Measurements from ENCODE around the gene SLC25A33.

DNA sequence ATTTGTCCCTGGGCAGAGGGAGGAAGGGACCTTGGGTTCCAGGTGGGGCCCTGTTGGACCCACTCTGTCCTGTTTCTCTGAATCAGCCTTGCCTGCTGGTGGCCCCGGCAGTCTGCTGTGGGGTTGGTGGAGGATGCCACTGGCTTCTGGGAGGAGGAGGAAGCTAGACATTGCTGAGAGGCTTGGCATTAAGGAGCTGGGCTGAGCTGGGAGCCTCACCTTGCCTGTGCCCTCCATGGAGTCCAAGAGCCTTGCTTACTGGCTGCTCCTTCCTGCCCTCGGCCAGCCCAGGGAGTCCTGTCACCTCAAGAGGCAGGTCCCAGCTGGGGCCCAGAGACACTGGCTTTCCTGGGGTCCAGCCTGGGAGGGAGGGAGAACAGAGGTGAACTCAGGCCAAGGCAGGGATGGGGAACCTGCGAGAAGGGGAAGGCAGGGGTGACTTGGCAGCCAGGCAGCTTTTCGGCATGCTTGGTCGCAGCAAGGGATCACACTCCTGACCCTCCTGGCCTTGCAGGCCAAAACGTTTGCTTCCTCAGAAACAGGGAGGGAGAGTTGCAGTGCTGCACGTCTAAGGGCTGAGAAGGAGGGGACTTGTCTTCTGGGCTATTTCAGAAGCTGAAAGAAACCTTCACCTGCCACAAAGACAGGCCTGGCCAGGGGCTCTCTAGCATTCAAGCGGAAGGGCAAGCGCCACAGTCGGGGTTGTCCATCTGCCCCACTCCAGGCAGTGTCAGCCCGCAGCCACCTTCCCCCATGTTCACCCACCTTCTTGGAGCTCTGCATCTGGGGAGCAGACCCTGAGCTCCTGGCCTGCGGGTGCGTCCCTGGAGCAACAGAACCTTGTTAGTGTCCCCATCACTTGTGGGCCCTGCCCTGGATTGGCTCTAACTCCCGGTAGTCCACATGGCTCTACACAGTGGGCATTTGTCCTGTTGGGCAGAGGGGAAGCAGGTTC, 58.4 kb downstream of the SLC25A33 start:
- TF ChIP-seq, protein P1, sequence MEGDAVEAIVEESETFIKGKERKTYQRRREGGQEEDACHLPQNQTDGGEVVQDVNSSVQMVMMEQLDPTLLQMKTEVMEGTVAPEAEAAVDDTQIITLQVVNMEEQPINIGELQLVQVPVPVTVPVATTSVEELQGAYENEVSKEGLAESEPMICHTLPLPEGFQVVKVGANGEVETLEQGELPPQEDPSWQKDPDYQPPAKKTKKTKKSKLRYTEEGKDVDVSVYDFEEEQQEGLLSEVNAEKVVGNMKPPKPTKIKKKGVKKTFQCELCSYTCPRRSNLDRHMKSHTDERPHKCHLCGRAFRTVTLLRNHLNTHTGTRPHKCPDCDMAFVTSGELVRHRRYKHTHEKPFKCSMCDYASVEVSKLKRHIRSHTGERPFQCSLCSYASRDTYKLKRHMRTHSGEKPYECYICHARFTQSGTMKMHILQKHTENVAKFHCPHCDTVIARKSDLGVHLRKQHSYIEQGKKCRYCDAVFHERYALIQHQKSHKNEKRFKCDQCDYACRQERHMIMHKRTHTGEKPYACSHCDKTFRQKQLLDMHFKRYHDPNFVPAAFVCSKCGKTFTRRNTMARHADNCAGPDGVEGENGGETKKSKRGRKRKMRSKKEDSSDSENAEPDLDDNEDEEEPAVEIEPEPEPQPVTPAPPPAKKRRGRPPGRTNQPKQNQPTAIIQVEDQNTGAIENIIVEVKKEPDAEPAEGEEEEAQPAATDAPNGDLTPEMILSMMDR (IDR thresholded peaks at IDR 0.05 in 8 of 11, conservative IDR thresholded peaks at IDR 0.05 in 3 of 11): no peak
- TF ChIP-seq POLR2A (IDR thresholded peaks at IDR 0.05) (no peak), POLR2AphosphoS5 (IDR thresholded peaks at IDR 0.05) (no peak)
